ENCODE results near the gene SNED1. TPM values are rescaled to one million over a fixed set of nuclear protein-coding genes. Genes with fewer than 3 reads are reported as not detected.

Gene SNED1
- total and polyA plus RNA-seq, 7 donors, result 0.69 to 37.1 (median 8.3) TPM

DNA sequence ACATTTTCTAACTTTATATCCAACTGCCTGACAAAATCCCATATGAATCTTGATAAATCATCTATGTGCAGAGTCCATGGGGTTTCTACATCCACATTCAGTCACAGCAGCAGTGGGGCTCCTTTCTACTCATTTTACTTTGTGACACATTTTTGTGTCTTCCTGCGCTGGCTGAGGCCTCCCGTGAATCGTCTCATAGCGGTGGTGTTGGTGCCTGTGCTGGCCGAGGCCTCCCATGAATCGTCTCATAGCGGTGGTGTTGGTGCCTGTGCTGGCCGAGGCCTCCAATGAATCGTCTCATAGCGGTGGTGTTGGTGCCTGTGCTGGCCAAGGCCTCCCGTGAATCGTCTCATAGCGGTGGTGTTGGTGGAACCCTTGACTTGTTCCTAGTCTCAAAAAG, 17.0 kb downstream of the SNED1 start:
- intact Hi-C loops (cut with DNase I), result no loop called here
- TF ChIP-seq, protein P1, sequence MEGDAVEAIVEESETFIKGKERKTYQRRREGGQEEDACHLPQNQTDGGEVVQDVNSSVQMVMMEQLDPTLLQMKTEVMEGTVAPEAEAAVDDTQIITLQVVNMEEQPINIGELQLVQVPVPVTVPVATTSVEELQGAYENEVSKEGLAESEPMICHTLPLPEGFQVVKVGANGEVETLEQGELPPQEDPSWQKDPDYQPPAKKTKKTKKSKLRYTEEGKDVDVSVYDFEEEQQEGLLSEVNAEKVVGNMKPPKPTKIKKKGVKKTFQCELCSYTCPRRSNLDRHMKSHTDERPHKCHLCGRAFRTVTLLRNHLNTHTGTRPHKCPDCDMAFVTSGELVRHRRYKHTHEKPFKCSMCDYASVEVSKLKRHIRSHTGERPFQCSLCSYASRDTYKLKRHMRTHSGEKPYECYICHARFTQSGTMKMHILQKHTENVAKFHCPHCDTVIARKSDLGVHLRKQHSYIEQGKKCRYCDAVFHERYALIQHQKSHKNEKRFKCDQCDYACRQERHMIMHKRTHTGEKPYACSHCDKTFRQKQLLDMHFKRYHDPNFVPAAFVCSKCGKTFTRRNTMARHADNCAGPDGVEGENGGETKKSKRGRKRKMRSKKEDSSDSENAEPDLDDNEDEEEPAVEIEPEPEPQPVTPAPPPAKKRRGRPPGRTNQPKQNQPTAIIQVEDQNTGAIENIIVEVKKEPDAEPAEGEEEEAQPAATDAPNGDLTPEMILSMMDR (IDR thresholded peaks at IDR 0.05), result no peak
- TF ChIP-seq EP300 (IDR thresholded peaks at IDR 0.05), result no peak
- TF ChIP-seq POLR2AphosphoS5 (IDR thresholded peaks at IDR 0.05), result no peak
- no peak for TF ChIP-seq POLR2A (IDR thresholded peaks at IDR 0.05)
- Histone ChIP-seq H3K9me3 (no peaks in the 10 kb centered on the region), H3K27me3 (no peaks in the 10 kb centered on the region), H3K36me3 (no peaks in the 10 kb centered on the region), H3K4me3 (no peak overlapping the region), H3K4me1 (peaks cover 0 to 4% (median 3%) of the 10 kb centered on the region in 4 donors), H3K27ac (no peak overlapping the region)
- DNase-seq, result peak; percentile 27
- 94 to 96% methylated on average over 13 of the region's 13 CpGs for WGBS, 2 donors

DNA sequence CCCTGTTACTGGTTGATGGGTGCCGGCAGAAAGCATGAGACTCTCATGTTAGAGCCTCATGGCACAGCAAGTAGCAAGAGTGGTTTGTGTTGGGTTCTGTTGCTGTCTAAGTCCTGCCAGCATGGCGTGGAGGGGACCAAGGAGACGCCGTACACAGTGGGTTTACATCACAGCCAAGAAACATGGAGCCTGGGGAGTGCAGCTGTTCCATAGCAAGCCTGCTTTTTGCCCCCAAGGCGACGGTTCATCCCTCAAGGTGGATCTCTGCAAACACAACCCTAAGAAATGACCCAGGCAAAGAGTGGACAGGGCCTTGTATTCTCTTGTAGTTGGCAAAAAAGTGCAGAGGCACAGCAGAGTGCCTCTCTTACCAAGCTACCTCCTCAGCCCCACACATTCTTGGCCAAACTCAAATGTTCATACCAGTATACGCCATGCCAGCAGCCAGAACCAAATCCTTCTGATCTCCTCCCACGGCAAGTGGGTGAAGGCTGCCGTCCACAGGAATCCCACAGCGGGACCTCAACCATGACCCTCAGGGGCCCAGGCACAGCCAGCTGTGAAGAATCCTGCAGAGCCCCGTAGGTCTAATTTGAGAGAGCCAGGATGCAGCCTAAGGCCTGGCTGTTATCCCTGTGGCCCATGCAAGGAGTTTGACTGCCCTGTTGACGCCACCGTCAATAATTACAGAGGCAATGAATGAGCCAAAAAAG, 19.0 kb downstream of the SNED1 start:
- 91 to 95% methylated on average over 13 of the region's 13 CpGs for WGBS, 2 donors
- intact Hi-C loops (cut with DNase I), result no loop called here
- peak; percentile 38 for DNase-seq
- no peak overlapping the region for H3K27ac ChIP-seq
- TF ChIP-seq POLR2AphosphoS5 (IDR thresholded peaks at IDR 0.05), result no peak
- TF ChIP-seq EP300 (IDR thresholded peaks at IDR 0.05), result no peak
- TF ChIP-seq, protein P1 (IDR thresholded peaks at IDR 0.05), result no peak
- TF ChIP-seq POLR2A (IDR thresholded peaks at IDR 0.05), result no peak
- H3K9me3 ChIP-seq, result no peaks in the 10 kb centered on the region
- H3K27me3 ChIP-seq, result no peaks in the 10 kb centered on the region
- no peaks in the 10 kb centered on the region for H3K4me1 ChIP-seq
- no peaks in the 10 kb centered on the region for H3K36me3 ChIP-seq
- H3K4me3 ChIP-seq, result no peak overlapping the region

DNA sequence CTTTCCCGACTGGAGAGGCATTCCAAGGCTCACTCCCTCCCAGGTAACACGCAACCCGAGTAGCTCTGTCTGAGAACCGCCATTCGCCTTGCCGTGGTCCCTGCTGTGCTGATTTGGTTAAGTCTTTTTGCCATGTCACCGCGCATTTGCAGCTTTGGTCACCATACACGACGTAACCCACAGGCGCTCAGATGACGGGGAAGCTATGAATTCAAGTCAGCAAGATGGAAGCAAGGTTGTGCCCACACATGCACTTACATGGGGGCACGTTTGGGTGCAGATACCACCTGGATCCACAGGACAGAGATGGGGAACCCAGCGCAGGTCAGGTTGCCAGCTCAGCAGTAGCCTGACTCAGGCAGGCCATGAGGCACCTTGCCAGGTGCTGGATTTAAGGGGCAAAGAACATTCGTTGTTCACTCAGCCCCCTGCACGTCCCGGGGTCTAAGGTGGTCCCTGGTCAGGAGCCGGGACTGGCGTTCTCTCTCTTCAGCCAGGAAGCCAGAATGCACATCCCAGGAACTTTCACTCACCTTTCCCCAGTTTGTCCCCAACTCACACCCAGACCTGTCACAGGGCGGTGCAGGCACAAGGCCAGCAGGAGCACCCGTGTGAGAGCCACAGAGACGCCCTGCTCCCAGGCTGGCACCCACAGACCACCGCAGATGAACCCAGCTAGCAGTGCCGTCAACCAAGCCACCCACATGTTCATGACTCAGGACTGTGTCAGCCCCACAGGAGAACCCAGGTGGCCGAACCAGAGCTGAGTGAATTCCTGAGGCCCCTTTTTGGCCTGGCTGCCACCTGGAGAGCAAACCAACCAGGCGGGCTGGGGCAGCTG, 19.9 kb downstream of the SNED1 start:
- Histone ChIP-seq H3K36me3 (no peaks in the 10 kb centered on the region), H3K4me3 (no peak overlapping the region), H3K27ac (no peak overlapping the region), H3K27me3 (no peaks in the 10 kb centered on the region), H3K9me3 (no peaks in the 10 kb centered on the region), H3K4me1 (no peaks in the 10 kb centered on the region)
- intact Hi-C loops (cut with DNase I), result no loop called here
- WGBS, 2 donors, result 91 to 92% methylated on average over 26 of the region's 26 CpGs
- TF ChIP-seq POLR2A (IDR thresholded peaks at IDR 0.05) (no peak), POLR2AphosphoS5 (IDR thresholded peaks at IDR 0.05) (no peak)
- DNase-seq, result peak; percentile 56

DNA sequence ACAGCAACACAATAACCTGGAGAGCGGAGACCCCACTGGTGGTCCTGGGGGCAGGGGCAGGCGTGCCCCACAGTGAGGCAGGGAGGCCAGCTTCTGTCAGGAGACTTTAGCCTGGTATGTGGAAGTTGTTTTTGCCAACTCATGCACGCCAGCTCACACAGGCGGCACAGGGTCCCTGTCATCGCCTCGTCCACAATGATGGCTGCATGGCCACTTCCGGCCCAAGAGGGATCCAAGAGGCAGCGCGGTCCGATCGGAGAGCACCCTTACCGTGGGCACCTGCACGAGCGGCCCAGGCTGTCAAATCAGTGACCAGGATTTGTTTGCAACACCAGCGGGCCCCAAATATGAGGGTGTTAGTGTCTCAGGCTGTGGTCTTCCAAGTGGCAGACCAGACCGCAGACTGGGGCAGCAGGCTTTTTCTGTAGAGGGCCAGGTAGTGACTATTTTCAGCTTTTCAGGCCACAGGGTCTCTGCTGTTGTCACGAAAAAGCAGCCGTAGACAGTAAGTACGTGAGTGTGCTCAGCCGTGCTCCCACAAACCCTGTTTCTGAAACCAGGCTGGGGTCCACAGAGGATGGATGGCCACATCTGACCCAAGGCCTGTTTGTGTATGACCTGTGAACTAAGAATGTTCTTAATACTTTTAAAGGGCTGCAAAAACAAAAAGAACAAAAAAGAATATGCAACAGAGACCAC, 21.2 kb downstream of the SNED1 start:
- Histone ChIP-seq H3K36me3 (no peaks in the 10 kb centered on the region), H3K4me3 (no peak overlapping the region), H3K27me3 (no peaks in the 10 kb centered on the region), H3K4me1 (no peaks in the 10 kb centered on the region), H3K27ac (no peak overlapping the region), H3K9me3 (no peaks in the 10 kb centered on the region)
- peak; percentile 32 for DNase-seq
- intact Hi-C loops (cut with DNase I), result no loop called here
- 95% methylated on average over 20 of the region's 20 CpGs for WGBS, 2 donors
- TF ChIP-seq POLR2A (IDR thresholded peaks at IDR 0.05) (no peak), EP300 (IDR thresholded peaks at IDR 0.05) (no peak), POLR2AphosphoS5 (IDR thresholded peaks at IDR 0.05) (no peak)
- TF ChIP-seq, protein P1 (IDR thresholded peaks at IDR 0.05), result no peak

DNA sequence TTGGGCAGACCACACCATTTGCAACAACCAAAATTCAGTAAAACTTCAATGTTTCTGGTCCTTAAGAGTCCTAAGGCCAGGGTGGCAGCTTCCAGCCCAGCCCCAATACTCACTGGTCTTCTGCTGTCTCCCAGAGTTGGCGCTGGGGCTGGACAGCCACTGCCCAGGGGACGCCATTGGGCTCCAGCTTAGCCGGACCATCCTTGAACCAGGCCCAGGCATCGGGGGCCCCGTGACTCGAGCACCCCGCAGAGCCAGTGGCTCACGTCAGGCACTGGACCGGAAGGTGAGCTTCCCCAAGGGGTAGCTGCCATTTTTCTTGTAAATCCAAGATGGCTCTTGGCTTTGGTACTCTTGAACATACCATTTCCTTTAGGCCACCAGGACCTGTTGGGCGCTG, 21.8 kb downstream of the SNED1 start:
- Histone ChIP-seq H3K4me1 (no peaks in the 10 kb centered on the region), H3K36me3 (no peaks in the 10 kb centered on the region), H3K27ac (no peak overlapping the region), H3K4me3 (no peak overlapping the region), H3K27me3 (no peaks in the 10 kb centered on the region), H3K9me3 (peaks cover 0 to 5% (median 0%) of the 10 kb centered on the region in 4 donors)
- 96 to 97% methylated on average over 10 of the region's 10 CpGs for WGBS, 2 donors
- peak; percentile 49 for DNase-seq
- no peak for TF ChIP-seq EP300 (IDR thresholded peaks at IDR 0.05)
- TF ChIP-seq, protein P1 (IDR thresholded peaks at IDR 0.05), result no peak
- no peak for TF ChIP-seq POLR2AphosphoS5 (IDR thresholded peaks at IDR 0.05)
- no peak for TF ChIP-seq POLR2A (IDR thresholded peaks at IDR 0.05)
- intact Hi-C loops (cut with DNase I), result no loop called here

Data from sigmoid colon (tissue), 7 donors.